ENCODE data around the gene ACSM2B.
"Not testable (repeated sequence)": the region's sequence is repeated elsewhere in the genome, so short reads cannot be mapped to it uniquely, and the experiment has no call there.

- not testable (repeated sequence) for TF ChIP-seq CTCF, POLR2A (IDR thresholded peaks at IDR 0.05)
Observed at GRCh38 chr16:20578091-20578490, 1.9 kb upstream of the ACSM2B start.

Data from uterus (tissue), 2 donors.